H1 (cell line): Measurements from ENCODE around the gene DSTN. TPM values are rescaled to one million over a fixed set of nuclear protein-coding genes. Genes with fewer than 3 reads are reported as not detected.

Experiments used
- CTCF ChIA-PET: fragments of 300-600 bp; sonication (Branson Sonifier 250); formaldehyde crosslinking; loops from one replicate; lab custom pipeline; 2021; ENCODE audit not compliant: partially characterized antibody; lab: Charles Lee
- POLR2A ChIA-PET: fragments of 300-600 bp; sonication (Branson Sonifier 250); formaldehyde crosslinking; loops from one replicate; lab custom pipeline; 2021; ENCODE audit warnings: inconsistent platforms; ENCODE audit not compliant: partially characterized antibody; lab: Charles Lee
- DNase-seq, 2 experiments: peaks; one replicate each; pipeline versions ENCODE4 v3.0.0 to v3.0.0-alpha.2; 2010 to 2022; ENCODE audit warnings: low spot score in 2 of 2, low read depth in 1 of 2, mixed read lengths in 1 of 2
- FAIRE-seq: peaks from 2 replicates; lab custom pipeline; 2011; peaks lifted over from hg19 to GRCh38; lab: Jason Lieb, UNC
- H2AFZ ChIP-seq: 2 replicates; pipeline ENCODE4 v1.8.1; 2012; ENCODE audit warnings: low read length, inconsistent platforms
- H2AK5ac ChIP-seq: 2 replicates; pipeline ENCODE4 v1.6.1; 2013; ENCODE audit warnings: low read depth, low read length
- H2BK120ac ChIP-seq: replicated peaks from 2 replicates; pipeline ENCODE3; 2013; ENCODE audit warnings: low read depth, low read length, inconsistent platforms
- H2BK12ac ChIP-seq: 2 replicates; pipeline ENCODE4 v1.6.1; 2013; ENCODE audit warnings: low read depth, low read length
- H2BK15ac ChIP-seq: 2 replicates; pipeline ENCODE4 v1.6.1; 2013; ENCODE audit warnings: low read length
- H2BK20ac ChIP-seq: 2 replicates; pipeline ENCODE4 v1.6.1; 2013; ENCODE audit warnings: low read length
- H2BK5ac ChIP-seq: 2 replicates; pipeline ENCODE4 v1.6.1; 2013; ENCODE audit warnings: low read depth, low read length
- H3K14ac ChIP-seq: 2 replicates; pipeline ENCODE4 v1.6.1; 2013; ENCODE audit warnings: inconsistent platforms; ENCODE audit not compliant: insufficient read length
- H3K18ac ChIP-seq: 2 replicates; pipeline ENCODE4 v1.6.1; 2013; ENCODE audit warnings: low read length; ENCODE audit errors: extremely low read depth
- H3K23ac ChIP-seq: 2 replicates; pipeline ENCODE4 v1.6.1; 2013; ENCODE audit warnings: inconsistent platforms; ENCODE audit not compliant: insufficient read length
- H3K23me2 ChIP-seq: 2 replicates; pipeline ENCODE4 v1.6.1; 2013; ENCODE audit warnings: low read depth, low read length
- H3K27ac ChIP-seq: 2 replicates; pipeline ENCODE4 v1.6.1; 2011; ENCODE audit warnings: low read depth, low read length, inconsistent platforms
- H3K27me3 ChIP-seq, 4 experiments: replicated peaks in 1 of 4; 1 replicate in 1 of 4; 2 replicates in 3 of 4; pipeline versions ENCODE4 v1.6.1 to v1.8.1; 2011 to 2013; ENCODE audit warnings: low read length in 3 of 4, mild to moderate bottlenecking in 3 of 4, inconsistent platforms in 2 of 4, mixed read lengths in 2 of 4, moderate library complexity in 1 of 4; ENCODE audit not compliant: control insufficient read depth in 3 of 4, insufficient read depth in 3 of 4; ENCODE audit errors: extremely low read depth in 1 of 4
- H3K36me3 ChIP-seq, 4 experiments: 2 replicates each; pipeline versions ENCODE4 v1.6.1 to v1.8.1; 2011 to 2013; ENCODE audit warnings: mild to moderate bottlenecking in 4 of 4, low read length in 3 of 4, moderate library complexity in 2 of 4, control low read depth in 1 of 4, inconsistent platforms in 1 of 4; ENCODE audit not compliant: insufficient read depth in 4 of 4, control insufficient read depth in 2 of 4
- H3K4ac ChIP-seq: replicated peaks from 2 replicates; pipeline ENCODE3; 2013; ENCODE audit warnings: low read length, low read depth, mixed read lengths, inconsistent platforms; ENCODE audit not compliant: insufficient read length
- H3K4me1 ChIP-seq, 4 experiments: replicated peaks in 1 of 4; 1 replicate in 1 of 4; 2 replicates in 3 of 4; pipeline versions ENCODE4 v1.6.1 to v1.8.1; 2011 to 2013; ENCODE audit warnings: low read length in 3 of 4, inconsistent platforms in 2 of 4, mixed read lengths in 1 of 4; ENCODE audit not compliant: insufficient read depth in 4 of 4, control insufficient read depth in 3 of 4
- H3K4me2 ChIP-seq, 2 experiments: 2 replicates each; pipeline versions ENCODE4 v1.6.1 to v1.8.1; 2011 to 2013; ENCODE audit warnings: low read depth in 2 of 2, low read length in 2 of 2, control low read depth in 1 of 2, inconsistent platforms in 1 of 2, mild to moderate bottlenecking in 1 of 2; ENCODE audit not compliant: insufficient read depth in 1 of 2
- H3K4me3 ChIP-seq, 4 experiments: fragments of 200-600, 300-600 bp in 1 of 4; sonication (generic), shearing (Covaris generic), sonication (Bioruptor Twin) in 1 of 4; 2 replicates each; pipeline versions ENCODE4 v1.5.1 to v1.8.1; 2011 to 2016; ENCODE audit warnings: low read length in 4 of 4, low read depth in 3 of 4, control low read depth in 2 of 4, inconsistent platforms in 2 of 4, mild to moderate bottlenecking in 2 of 4, mixed read lengths in 1 of 4, moderate library complexity in 1 of 4; ENCODE audit not compliant: insufficient read depth in 2 of 4; ENCODE audit errors: extremely low read depth in 1 of 4
- H3K56ac ChIP-seq: replicated peaks from 2 replicates; pipeline ENCODE3; 2013; ENCODE audit warnings: low read depth, mild to moderate bottlenecking, mixed read lengths, low read length, inconsistent platforms; ENCODE audit not compliant: insufficient read length
- H3K79me1 ChIP-seq: 2 replicates; pipeline ENCODE4 v1.6.1; 2013; ENCODE audit warnings: low read depth, low read length, control low read depth
- H3K79me2 ChIP-seq, 2 experiments: 2 replicates each; pipeline versions ENCODE4 v1.6.1 to v1.8.1; 2012 to 2013; ENCODE audit warnings: low read length in 2 of 2, mild to moderate bottlenecking in 2 of 2, inconsistent platforms in 1 of 2; ENCODE audit not compliant: insufficient read depth in 2 of 2, control insufficient read depth in 1 of 2
- H3K9ac ChIP-seq, 4 experiments: replicated peaks in 1 of 4; 1 replicate in 1 of 4; 2 replicates in 3 of 4; pipeline versions ENCODE4 v1.6.1 to v1.8.1; 2011 to 2013; ENCODE audit warnings: low read depth in 3 of 4, low read length in 3 of 4, control low read depth in 2 of 4, mild to moderate bottlenecking in 2 of 4, moderate library complexity in 2 of 4, inconsistent platforms in 1 of 4; ENCODE audit errors: extremely low read depth in 1 of 4
- H3K9me3 ChIP-seq, 2 experiments: 2 replicates each; pipeline versions ENCODE4 v1.6.1 to v1.8.1; 2012 to 2013; ENCODE audit warnings: mild to moderate bottlenecking in 2 of 2, moderate library complexity in 2 of 2, control low read depth in 1 of 2, inconsistent platforms in 1 of 2, low read depth in 1 of 2, low read length in 1 of 2, mixed read lengths in 1 of 2; ENCODE audit not compliant: insufficient read depth in 2 of 2
- H4K20me1 ChIP-seq, 2 experiments: replicated peaks in 1 of 2; 2 replicates each; pipeline versions ENCODE3 to v1.8.1; 2011 to 2013; ENCODE audit warnings: inconsistent platforms in 2 of 2, low read length in 2 of 2, mild to moderate bottlenecking in 1 of 2; ENCODE audit not compliant: insufficient read depth in 2 of 2, control insufficient read depth in 1 of 2
- H4K5ac ChIP-seq: 2 replicates; pipeline ENCODE4 v1.6.1; 2013; ENCODE audit warnings: low read length, low read depth, mixed read lengths, inconsistent platforms; ENCODE audit not compliant: insufficient read length
- H4K8ac ChIP-seq: 2 replicates; pipeline ENCODE4 v1.8.0; 2013; ENCODE audit warnings: mild to moderate bottlenecking, moderate library complexity, low read length, inconsistent platforms; ENCODE audit not compliant: insufficient read depth; ENCODE audit errors: extremely low read depth
- H4K91ac ChIP-seq: replicated peaks from 2 replicates; pipeline ENCODE3; 2013; ENCODE audit warnings: low read length, mixed read lengths, inconsistent platforms; ENCODE audit not compliant: insufficient read length
- CEBPB ChIP-seq: IDR thresholded peaks from 2 replicates; pipeline ENCODE4 v1.6.1; 2012; ENCODE audit warnings: low read depth, low read length
- CREB1 ChIP-seq: IDR thresholded peaks from 2 replicates; pipeline ENCODE4 v1.6.1; 2012; ENCODE audit warnings: inconsistent platforms
- JUND ChIP-seq: IDR thresholded peaks from 2 replicates; pipeline ENCODE4 v1.6.1; 2011; ENCODE audit warnings: mild to moderate bottlenecking, improper control_type of control experiment, low read length
- SP1 ChIP-seq: IDR thresholded peaks from 2 replicates; pipeline ENCODE4 v1.6.1; 2011; ENCODE audit warnings: low read depth, low read length
- SUZ12 ChIP-seq: fragments of 200-600 bp; sonication (generic); IDR thresholded peaks from 2 replicates; pipeline ENCODE4 v1.6.1; 2012; ENCODE audit warnings: mild to moderate bottlenecking, inconsistent platforms, low read length, moderate library complexity, mixed read lengths
- TAF7 ChIP-seq: optimal IDR thresholded peaks from 2 replicates; pipeline ENCODE3; 2011; ENCODE audit warnings: low read depth, mild to moderate bottlenecking, inconsistent platforms, low read length, moderate library complexity, borderline replicate concordance
- TEAD4 ChIP-seq: IDR thresholded peaks from 2 replicates; pipeline ENCODE4 v1.6.1; 2012; ENCODE audit warnings: low read depth, low read length, inconsistent platforms, mixed read lengths
- ZNF274 ChIP-seq: IDR thresholded peaks from 2 replicates; pipeline ENCODE4 v1.7.0; 2012; ENCODE audit warnings: low read length, borderline replicate concordance; ENCODE audit errors: extremely low read depth
- WGBS, 2 experiments: shearing (Covaris generic) in 1 of 2; methylation state at CpG; one replicate each; pipeline versions ENCODE4 v1.1.6 to v1.1.7; 2013 to 2015; ENCODE audit warnings: low lambda C conversion rate in 2 of 2, mixed read lengths in 2 of 2, inconsistent platforms in 1 of 2, low coverage in 1 of 2, missing lambda C conversion rate in 1 of 2; ENCODE audit not compliant: insufficient replicate concordance in 2 of 2, insufficient coverage in 1 of 2, insufficient read length in 1 of 2; ENCODE audit errors: extremely low coverage in 1 of 2, missing lambda C conversion rate in 1 of 2; 5-methylcytosine and 5-hydroxymethylcytosine counted together
- polyA plus RNA-seq, 7 experiments: library from polyadenylated mRNA; depleted of rRNA in 3 of 7; stranded (reverse) in 5 of 7; unstranded in 2 of 7; fragments of >200 nt in 5 of 7; fragments of 200-250 nt in 2 of 7; gene quantifications; 1 replicate in 5 of 7; 2 replicates in 1 of 7; 4 replicates in 1 of 7; pipeline versions ENCODE4 v1.2.1 to v1.2.3, GENCODE V29; 2011 to 2013; ENCODE audit warnings: missing spikeins in 2 of 7, mixed read lengths in 2 of 7
- total RNA-seq: library from RNA; stranded (reverse); fragmentation: NEBNext Ultra II Directional; extraction: Animal tissue kit (Norgen Biotek cat#: 25700); gene quantifications from 2 replicates; pipeline ENCODE4 v1.2.1, GENCODE V29; 2021
- TF ChIP-seq, protein P1 (sequence below): IDR thresholded peaks from 2 replicates; pipeline ENCODE4 v1.6.1; 2011; ENCODE audit warnings: low read length, improper control_type of control experiment

DSTN gene
- total and polyA plus RNA-seq, 2 of the 8 experiments (the other 6 are each of a cell fraction or from before 2014, with no cell fraction given): 43.3 to 208 TPM

DNA sequence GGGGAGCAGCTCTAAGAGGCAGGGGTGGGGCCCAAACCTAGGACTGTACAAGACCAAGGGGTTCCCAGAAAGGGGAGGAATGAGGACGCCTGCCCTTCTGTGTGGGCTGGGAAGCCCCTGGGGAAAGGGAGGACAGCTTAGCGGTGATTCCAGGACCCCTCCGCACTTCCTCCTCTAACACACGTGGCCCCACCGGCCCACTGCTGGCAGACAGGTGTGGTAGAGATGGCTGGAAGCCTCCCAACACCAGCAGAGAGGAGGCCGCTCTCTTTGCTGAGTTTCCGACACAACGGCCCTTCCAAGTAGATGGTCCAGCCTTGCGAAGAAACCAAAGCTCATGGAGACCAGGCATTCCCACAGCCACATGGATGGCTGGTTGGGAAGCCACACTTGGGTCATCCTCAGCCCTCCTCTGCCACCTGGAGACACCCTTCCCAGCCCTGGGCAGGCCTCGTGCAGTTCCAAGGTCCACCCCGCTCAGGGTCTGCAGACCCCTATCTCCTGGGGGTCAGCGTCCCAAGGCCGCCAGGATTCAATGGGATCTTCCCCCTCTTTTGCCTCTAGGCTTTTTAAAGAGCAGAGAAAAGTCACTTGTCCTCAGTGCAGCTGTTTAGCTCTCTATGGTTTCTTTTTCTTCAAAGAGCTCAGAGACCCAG lies 68.2 kb downstream of the DSTN start:
- Histone ChIP-seq H3K4ac (no peak overlapping the region), H3K79me2 (peaks cover 0 to 12% of the 10 kb centered on the region in 2 experiments; a peak in 2 of 4 replicates)
- no peak for FAIRE-seq
- TF ChIP-seq TAF7: no peak
- TF ChIP-seq ZNF274: no peak
- no peak for TF ChIP-seq SUZ12
- TF ChIP-seq SP1: no peak
- TF ChIP-seq, protein P1, sequence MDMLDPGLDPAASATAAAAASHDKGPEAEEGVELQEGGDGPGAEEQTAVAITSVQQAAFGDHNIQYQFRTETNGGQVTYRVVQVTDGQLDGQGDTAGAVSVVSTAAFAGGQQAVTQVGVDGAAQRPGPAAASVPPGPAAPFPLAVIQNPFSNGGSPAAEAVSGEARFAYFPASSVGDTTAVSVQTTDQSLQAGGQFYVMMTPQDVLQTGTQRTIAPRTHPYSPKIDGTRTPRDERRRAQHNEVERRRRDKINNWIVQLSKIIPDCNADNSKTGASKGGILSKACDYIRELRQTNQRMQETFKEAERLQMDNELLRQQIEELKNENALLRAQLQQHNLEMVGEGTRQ: no peak
- no peak for TF ChIP-seq CREB1
- TF ChIP-seq TEAD4: no peak
- TF ChIP-seq JUND: no peak
- no peak for TF ChIP-seq CEBPB

More for the DNA sequence above, 68.2 kb downstream of the DSTN start:
- peaks cover 12% of the 10 kb centered on the region for H3K79me1 ChIP-seq
- no peak overlapping the region for H2BK20ac ChIP-seq
- H2BK12ac ChIP-seq: no peak overlapping the region
- peaks cover 7 to 17% of the 10 kb centered on the region in 2 experiments for H4K20me1 ChIP-seq
- no peak overlapping the region for H2BK15ac ChIP-seq
- H4K5ac ChIP-seq: no peak overlapping the region
- no peaks in the 10 kb centered on the region for H3K27me3 ChIP-seq
- H3K14ac ChIP-seq: no peak overlapping the region
- peaks cover 11 to 33% (median 21%) of the 10 kb centered on the region in 4 experiments for H3K36me3 ChIP-seq
- no peak for DNase-seq
- H4K91ac ChIP-seq: no peak overlapping the region
- H2AFZ ChIP-seq: no peak overlapping the region
- no peak overlapping the region for H3K27ac ChIP-seq
- H3K4me1 ChIP-seq: peaks cover 0 to 7% (median 3%) of the 10 kb centered on the region in 4 experiments; a peak in 3 of 7 replicates
- H2BK5ac ChIP-seq: peak overlapping the region; percentile 41; the same call in 1 of the 2 replicates
- no peak overlapping the region for H3K9ac ChIP-seq
- ChIA-PET POLR2A (interaction anchor here (2.1 kb wide), 1 partner anchor 9 kb away, joined by 5 read pairs; no protein-coding TSS in a partner anchor), CTCF (interaction anchor here (0.7 to 2.5 kb wide), 8 partner anchors 9 to 304 kb away, joined by 3 to 9 read pairs (median 4); no protein-coding TSS in a partner anchor)
- H3K9me3 ChIP-seq: no peaks in the 10 kb centered on the region
- H3K4me2 ChIP-seq: no peak overlapping the region
- H3K23me2 ChIP-seq: no peaks in the 10 kb centered on the region
- H3K18ac ChIP-seq: no peak overlapping the region
- no peak overlapping the region for H2BK120ac ChIP-seq
- peak overlapping the region; percentile 66; the same call in 1 of the 2 replicates for H4K8ac ChIP-seq
- H3K56ac ChIP-seq: no peak overlapping the region
- no peak overlapping the region for H2AK5ac ChIP-seq
- WGBS, 2 experiments: 89% methylated on average over 13 of the region's 13 CpGs; no CpG with 5 or more reads in 1 of the 2 experiments
- H3K23ac ChIP-seq: no peak overlapping the region
- H3K4me3 ChIP-seq: no peak overlapping the region
